Occipital lobe (tissue), 3 donors: ENCODE data around the gene NAA16. TPM values are rescaled to one million over a fixed set of nuclear protein-coding genes. Genes with fewer than 3 reads are reported as not detected.
"Not testable (repeated sequence)": the region's sequence is repeated elsewhere in the genome, so short reads cannot be mapped to it uniquely, and the experiment has no call there.

Source experiments
- DNase-seq: peaks from one replicate; lab custom pipeline; 2025; lab: John Stamatoyannopoulos, UW
- small RNA-seq: library from RNA; depleted of rRNA; stranded (forward); fragments of <200 nt; gene quantifications from one replicate; pipeline ENCODE3, GENCODE V24; 2014
- total RNA-seq: library from RNA; depleted of rRNA; stranded (reverse); fragments of >200 nt; gene quantifications from one replicate; pipeline ENCODE4 v1.2.3, GENCODE V29; 2014

The NAA16 gene
- total RNA-seq, 1 donor from 2014 or later = 56.9 TPM

GRCh38 chr13:41408121-41408520, 97.1 kb downstream of the NAA16 start:
- no peak for DNase-seq

DNA sequence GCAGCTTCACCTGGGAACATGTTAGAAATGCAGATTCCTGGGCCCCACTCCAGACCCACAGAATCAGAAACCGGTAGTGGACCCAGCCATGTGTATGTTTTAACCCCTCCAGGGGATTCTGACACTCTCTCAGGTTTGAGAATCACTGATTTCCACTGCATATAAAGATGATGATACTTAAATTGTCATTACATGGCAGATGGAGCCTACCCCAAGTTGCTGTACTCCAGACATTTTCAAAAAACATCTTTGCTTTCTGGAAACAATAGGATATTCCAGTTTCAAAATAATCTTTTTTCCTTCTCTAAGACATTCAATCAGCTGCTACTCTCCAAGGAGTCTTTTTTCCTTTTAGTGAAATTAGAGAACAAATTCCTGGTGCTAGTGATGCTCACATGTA, 97.7 kb downstream of the NAA16 start:
- DNase-seq = no peak

- no peak for DNase-seq
Observed at GRCh38 chr13:41409611-41410010, 98.5 kb downstream of the NAA16 start.

GRCh38 chr13:41411060-41411459, 100.0 kb downstream of the NAA16 start:
- DNase-seq = no peak

DNA sequence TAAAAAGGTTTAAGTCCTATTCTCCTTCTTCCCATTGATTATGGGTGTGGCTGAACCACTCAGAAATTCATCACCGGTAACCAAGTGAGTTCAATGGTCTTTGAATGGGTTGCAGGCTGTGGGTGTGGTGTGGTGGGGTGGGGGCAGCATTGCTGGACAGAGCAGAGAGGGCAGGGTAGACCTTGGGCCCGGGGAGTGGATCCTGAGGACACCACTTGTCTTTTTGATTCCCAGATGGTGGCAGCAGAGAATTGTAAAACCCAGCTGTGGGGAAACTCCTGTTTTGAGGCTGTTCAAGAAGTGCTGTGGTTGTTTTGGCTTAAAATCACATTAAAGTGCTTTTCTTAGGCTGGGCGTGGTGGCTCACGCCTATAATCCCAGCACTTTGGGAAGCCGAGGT, 100.5 kb downstream of the NAA16 start:
- DNase-seq = peak; percentile 7

- no peak for DNase-seq
Observed at GRCh38 chr13:41413872-41414271, 102.8 kb downstream of the NAA16 start.

DNA sequence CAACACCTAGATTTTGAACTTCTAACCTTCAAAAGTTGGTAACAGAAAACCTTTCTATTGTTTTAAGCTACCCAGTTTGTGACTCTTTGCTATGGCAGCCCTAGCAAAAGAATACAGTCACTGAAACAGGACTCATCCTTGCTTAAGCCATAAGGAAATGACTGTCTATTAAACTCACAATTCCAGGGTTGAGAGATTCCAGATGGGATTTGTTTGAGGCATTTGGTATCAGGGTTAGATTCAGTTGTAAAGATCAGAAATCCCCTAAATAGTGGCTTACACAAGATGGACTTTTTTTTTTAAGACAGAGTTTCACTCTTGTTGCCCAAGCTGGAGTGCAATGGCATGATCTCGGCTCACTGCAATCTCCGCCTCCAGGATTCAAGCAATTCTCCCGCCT, 105.2 kb downstream of the NAA16 start:
- no peak for DNase-seq

DNA sequence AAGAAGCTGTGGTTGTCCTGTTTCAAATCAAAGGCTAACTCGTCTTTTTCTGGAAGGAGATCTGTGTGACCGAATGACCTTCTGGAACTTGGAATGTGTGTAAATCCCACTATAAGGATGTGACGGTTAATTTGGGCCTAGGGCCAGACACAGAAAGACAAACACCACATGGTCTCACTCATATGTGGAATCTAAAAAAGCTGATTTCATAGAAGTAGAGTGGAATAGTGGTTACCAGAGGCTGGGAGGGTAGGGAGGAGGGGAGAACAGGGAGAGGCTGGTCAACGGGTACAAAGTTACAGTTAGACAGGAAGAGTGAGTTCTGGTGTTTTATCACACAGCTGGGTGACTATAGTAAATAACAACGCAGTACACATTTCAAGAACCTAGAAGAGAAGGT, 107.0 kb downstream of the NAA16 start:
- DNase-seq = no peak

DNA sequence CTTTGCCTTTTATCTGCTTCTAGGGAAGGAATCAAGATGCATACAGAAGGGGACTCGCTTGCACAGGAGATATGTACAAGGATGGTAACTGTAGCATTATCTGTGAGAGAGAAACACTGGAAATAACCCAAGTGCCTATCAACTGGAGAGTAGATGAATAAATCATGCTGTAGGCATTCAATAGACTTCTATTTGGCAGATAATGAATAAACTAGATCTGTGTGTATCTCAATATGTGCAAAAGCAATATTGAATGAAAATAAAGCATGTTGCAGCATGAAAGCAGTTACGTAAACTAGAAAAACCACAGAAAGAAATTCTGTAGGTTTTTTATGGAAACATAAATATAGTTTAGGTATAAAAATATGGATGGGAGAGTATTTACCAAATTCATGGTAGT, 107.7 kb downstream of the NAA16 start:
- DNase-seq = no peak

- DNase-seq = no peak
Observed at GRCh38 chr13:41419206-41419605, 108.1 kb downstream of the NAA16 start.

- DNase-seq = no peak
Observed at GRCh38 chr13:41420146-41420545, 109.1 kb downstream of the NAA16 start.

DNA sequence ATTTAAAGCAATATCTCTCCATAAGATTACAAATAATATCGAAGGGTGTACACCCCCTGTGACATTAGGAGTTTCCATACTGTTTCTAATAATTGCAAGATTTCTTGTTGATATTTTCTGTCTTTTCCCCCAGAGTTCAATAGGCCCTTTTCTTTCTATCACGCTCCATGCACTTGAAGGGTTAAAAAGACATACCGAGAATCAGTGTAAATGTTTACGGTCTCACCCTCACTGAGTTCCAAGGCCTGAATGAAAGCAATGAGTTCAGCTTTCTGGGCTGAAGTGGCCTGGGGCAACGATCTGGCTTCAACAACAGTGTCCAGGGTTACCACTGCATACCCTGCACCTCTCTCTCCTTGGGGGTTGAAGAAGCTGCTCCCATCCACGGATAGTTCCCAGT, 110.3 kb downstream of the NAA16 start:
- not testable (repeated sequence) for DNase-seq

DNA sequence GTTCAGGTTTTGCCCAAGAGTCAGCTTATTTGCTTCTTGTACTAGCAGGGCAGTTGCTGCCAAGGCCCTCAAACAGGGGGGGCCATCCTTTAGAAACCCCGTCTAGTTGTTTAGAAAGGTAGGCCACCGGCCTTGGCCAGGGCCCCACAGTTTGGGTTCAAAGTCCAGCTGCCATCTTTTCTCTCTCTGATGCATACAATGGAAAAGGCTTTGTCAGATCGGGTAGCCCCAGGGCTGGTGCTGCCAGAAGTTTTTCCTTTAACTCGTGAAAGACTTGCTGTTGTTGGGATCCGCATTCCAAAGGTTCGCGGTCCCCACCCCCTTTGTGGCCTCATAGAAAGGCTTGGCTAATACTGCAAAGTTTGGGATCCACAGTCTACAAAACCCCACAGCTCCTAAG, 110.9 kb downstream of the NAA16 start:
- not testable (repeated sequence) for DNase-seq

DNA sequence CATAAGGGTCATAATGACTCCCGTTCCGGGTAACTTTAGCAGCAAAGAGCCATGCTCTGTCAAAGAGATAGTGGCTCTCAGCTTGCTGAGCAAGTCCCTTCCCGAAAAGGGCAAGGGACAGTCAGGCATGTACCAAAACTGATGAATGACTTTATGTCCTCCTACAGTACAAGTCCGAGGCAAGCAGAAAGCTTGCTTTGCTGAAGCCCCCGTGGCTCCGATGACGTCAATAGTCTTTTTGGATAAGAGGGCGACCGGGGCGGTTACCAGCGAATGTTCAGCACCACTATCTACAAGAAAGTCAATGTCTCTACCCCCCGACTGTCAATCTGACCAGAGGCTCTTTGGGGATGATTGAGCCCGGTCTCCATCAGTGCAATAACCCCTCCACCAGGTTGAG, 112.2 kb downstream of the NAA16 start:
- not testable (repeated sequence) for DNase-seq

- DNase-seq = not testable (repeated sequence)
Observed at GRCh38 chr13:41424675-41425074, 113.6 kb downstream of the NAA16 start.

DNA sequence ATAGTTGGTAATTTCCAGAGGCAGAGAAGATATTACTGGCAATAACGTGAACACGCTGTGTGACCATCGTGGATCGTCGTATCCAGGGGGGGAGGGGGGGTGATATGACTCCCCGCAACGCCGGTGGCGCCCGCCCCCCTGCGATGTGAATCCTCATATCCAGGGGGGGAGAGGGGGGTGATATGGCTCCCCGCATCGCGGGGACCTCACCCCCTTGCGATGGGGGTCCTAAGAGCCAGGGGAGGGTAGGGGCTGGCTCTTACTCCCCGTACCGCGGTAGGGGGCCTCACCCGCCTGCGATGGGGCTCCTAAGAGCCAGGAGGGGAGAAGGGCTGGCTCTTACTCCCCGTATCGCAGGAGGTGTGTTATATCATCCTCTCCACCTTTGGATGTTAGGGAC, 115.0 kb downstream of the NAA16 start:
- no peak for DNase-seq

Small RNAs within 50 kb of the gene (small RNA-seq; reads per million reads assigned to genes)
- gene RNU6-57P = not detected

Other genes starting within 250 kb of the NAA16 start
- 12.2 TPM for gene WBP4, start 249.8 kb upstream of the NAA16 start, total RNA-seq
- gene KBTBD6, start 178.5 kb upstream of the NAA16 start, total RNA-seq = 99.0 TPM
- 56.6 TPM for gene KBTBD7, start 116.7 kb upstream of the NAA16 start, total RNA-seq
- 21.2 TPM for gene MTRF1, start 47.7 kb upstream of the NAA16 start, total RNA-seq
- 25.7 TPM for gene RGCC, start 146.3 kb downstream of the NAA16 start, total RNA-seq